AG09309 (cell line): ENCODE measurements around the gene URI1.

ENCODE experiments used
- DNase-seq: peaks from one replicate; pipeline ENCODE4 v3.0.0-alpha.2; 2010; ENCODE audit warnings: low read depth
- H3K4me3 ChIP-seq: 2 replicates; pipeline ENCODE4 v1.5.1; 2011; ENCODE audit warnings: mild to moderate bottlenecking, low read depth, low read length, moderate library complexity; ENCODE audit not compliant: control insufficient read depth
- CTCF ChIP-seq: IDR thresholded peaks from 2 replicates; pipeline ENCODE4 v1.5.1; 2011; ENCODE audit warnings: mild to moderate bottlenecking, low read depth, low read length, inconsistent platforms; ENCODE audit not compliant: insufficient read depth, control insufficient read depth; ENCODE audit errors: missing control alignments

The URI1 gene

GRCh38 chr19:29967623-29968022, 25.6 kb downstream of the URI1 start:
- H3K4me3 ChIP-seq = no peak overlapping the region
- no peak for TF ChIP-seq CTCF
- no peak for DNase-seq

- H3K4me3 ChIP-seq = no peak overlapping the region
- DNase-seq = no peak
- TF ChIP-seq CTCF = no peak
These were observed 27.9 kb downstream of the URI1 start for GRCh38 chr19:29969891-29970290.

DNA sequence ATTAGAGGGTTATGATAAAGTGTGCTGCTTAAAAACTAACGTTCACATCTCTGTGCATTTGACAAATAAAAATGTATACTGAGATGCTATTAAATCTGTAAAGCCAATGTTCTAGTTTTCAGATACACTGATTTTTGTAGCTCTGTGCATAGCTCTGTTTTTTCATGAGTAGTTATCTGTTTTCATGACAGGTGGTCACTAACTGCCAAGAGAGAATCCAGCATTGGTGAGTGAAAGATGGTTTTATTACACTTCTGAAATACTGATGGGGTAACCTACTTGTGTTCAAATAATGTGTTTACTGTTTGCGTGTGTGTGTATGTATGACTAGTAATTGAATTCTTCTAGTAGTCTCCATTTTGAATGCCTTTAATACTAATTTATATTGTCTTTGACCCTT, 29.0 kb downstream of the URI1 start:
- TF ChIP-seq CTCF = no peak

DNA sequence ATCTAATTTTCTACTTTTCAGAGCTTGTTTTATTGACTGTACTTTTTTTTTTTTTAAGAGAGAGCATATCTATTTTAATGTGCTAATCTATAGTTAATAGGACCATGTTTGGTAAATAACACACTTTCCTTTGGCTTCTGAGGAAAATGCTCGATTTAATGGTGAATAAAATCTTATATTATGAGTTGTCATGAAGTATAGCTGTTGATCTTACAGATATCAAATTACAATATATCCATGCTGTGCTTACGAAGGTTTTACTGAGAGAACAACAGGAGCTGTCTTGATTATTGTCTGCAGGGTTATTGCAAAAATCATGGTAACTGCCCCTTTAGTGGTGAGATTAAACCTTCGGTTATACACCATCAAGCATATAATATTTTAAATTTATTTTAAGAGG, 29.6 kb downstream of the URI1 start:
- DNase-seq = no peak
- no peak overlapping the region for H3K4me3 ChIP-seq
- no peak for TF ChIP-seq CTCF

More for the DNA sequence above, 29.0 kb downstream of the URI1 start:
- no peak for DNase-seq
- no peak overlapping the region for H3K4me3 ChIP-seq

GRCh38 chr19:29974701-29975100, 32.7 kb downstream of the URI1 start:
- no peak overlapping the region for H3K4me3 ChIP-seq
- DNase-seq = no peak
- no peak for TF ChIP-seq CTCF

DNA sequence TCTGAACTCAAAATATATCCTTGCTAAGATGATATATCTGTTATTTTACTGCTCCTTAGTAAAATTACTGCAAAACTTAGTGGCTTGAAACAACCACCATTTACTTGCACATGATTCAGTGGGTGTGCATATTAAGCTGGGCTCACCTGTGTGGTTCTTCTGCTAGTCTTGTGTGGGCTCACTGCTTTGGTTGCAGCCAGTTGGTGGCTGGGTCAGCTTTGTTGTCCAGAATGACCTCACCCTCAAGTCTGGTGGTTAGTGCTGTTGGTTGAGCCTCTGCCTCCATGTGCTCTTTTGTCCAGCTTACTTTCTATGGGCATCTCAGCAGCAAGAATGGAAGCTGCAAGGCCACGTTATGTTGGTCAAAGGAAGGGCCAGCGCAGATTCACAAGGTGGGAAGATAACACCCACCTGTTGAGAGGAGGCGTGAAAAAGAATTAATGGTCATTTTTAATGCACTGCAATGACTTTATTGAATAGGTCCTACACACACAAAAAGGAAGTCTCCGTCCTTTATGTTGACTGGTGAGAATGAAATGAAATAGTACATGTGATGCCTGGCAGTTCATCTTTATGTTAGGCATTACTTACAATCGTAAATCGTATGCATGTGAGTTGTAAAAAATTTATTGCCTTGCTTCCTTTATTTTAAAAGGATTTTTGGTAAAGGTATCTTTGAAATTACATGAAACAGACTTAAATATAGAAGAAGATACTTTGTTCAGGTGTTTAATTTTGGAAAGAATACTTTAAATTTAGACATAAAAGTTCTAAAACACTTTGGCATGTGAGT, 34.3 kb downstream of the URI1 start:
- no peak for TF ChIP-seq CTCF
- no peak for DNase-seq
- no peak overlapping the region for H3K4me3 ChIP-seq
